ENCODE measurements around the gene CFAP119.
A peak's percentile ranks its signal among the peaks of the same experiment; 100 is the strongest.

CFAP119 gene

DNA sequence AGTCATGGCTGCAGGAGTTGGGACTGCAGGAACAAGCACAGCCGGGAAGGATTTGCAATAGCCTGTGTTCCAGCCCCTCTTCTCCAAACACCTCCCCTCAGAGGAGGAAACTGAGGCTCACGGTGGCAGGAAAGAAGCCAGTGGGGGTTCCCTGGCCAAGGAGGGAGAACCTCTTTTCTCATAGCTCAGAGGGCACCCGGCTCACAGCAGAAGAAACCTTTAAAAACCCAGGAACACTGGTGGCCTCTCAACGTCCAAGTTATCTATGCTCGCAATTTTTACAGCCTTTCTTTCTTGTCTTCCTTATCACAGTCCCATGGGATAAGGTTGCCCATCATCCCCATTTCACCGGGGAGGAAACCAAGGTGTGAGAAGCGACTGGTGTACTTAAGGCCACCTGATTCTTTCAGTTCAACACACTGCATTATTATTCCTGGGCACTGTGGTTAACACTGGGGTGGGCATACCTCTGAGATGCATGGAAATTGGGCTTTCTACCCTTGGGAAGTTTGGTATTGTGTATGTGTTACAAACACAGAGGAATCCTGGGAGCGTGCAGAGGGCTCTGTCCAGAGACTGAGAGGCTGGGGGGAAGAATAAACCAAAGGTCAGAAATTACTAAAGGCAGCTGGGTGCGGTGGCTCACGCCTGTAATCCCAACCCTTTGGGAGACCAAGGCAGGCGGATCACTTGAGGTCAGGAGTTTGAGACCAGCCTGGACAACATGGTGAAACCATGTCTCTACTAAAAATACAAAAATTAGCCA lies 25.9 kb upstream of the CFAP119 start:
- peak; percentile 2; the same call in 1 of the 3 replicates for ATAC-seq
- no peak for TF ChIP-seq ZFP3 (CRISPR knock-in tag; IDR thresholded peaks at IDR 0.05)
- no peak for TF ChIP-seq ISL1 (CRISPR knock-in tag; IDR thresholded peaks at IDR 0.05)
- no peak for TF ChIP-seq ZFP30 (CRISPR knock-in tag; IDR thresholded peaks at IDR 0.05)
- no peak for TF ChIP-seq CSDC2 (CRISPR knock-in tag; IDR thresholded peaks at IDR 0.05)
- TF ChIP-seq ZC3H10 (CRISPR knock-in tag; IDR thresholded peaks at IDR 0.05) = no peak
- TF ChIP-seq, protein P1, sequence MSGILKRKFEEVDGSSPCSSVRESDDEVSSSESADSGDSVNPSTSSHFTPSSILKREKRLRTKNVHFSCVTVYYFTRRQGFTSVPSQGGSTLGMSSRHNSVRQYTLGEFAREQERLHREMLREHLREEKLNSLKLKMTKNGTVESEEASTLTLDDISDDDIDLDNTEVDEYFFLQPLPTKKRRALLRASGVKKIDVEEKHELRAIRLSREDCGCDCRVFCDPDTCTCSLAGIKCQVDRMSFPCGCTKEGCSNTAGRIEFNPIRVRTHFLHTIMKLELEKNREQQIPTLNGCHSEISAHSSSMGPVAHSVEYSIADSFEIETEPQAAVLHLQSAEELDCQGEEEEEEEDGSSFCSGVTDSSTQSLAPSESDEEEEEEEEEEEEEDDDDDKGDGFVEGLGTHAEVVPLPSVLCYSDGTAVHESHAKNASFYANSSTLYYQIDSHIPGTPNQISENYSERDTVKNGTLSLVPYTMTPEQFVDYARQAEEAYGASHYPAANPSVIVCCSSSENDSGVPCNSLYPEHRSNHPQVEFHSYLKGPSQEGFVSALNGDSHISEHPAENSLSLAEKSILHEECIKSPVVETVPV (CRISPR knock-in tag; IDR thresholded peaks at IDR 0.05) = no peak
- TF ChIP-seq, protein P2, sequence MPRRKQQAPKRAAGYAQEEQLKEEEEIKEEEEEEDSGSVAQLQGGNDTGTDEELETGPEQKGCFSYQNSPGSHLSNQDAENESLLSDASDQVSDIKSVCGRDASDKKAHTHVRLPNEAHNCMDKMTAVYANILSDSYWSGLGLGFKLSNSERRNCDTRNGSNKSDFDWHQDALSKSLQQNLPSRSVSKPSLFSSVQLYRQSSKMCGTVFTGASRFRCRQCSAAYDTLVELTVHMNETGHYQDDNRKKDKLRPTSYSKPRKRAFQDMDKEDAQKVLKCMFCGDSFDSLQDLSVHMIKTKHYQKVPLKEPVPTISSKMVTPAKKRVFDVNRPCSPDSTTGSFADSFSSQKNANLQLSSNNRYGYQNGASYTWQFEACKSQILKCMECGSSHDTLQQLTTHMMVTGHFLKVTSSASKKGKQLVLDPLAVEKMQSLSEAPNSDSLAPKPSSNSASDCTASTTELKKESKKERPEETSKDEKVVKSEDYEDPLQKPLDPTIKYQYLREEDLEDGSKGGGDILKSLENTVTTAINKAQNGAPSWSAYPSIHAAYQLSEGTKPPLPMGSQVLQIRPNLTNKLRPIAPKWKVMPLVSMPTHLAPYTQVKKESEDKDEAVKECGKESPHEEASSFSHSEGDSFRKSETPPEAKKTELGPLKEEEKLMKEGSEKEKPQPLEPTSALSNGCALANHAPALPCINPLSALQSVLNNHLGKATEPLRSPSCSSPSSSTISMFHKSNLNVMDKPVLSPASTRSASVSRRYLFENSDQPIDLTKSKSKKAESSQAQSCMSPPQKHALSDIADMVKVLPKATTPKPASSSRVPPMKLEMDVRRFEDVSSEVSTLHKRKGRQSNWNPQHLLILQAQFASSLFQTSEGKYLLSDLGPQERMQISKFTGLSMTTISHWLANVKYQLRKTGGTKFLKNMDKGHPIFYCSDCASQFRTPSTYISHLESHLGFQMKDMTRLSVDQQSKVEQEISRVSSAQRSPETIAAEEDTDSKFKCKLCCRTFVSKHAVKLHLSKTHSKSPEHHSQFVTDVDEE (CRISPR knock-in tag; IDR thresholded peaks at IDR 0.05) = no peak
- TF ChIP-seq ARNTL (CRISPR knock-in tag; IDR thresholded peaks at IDR 0.05; ENCODE audit: borderline replicate concordance, low read depth) = no peak
- TF ChIP-seq GLIS3 (CRISPR knock-in tag; IDR thresholded peaks at IDR 0.05) = no peak
- no peak for TF ChIP-seq BACH2 (CRISPR knock-in tag; IDR thresholded peaks at IDR 0.05; ENCODE audit: borderline replicate concordance)

DNA sequence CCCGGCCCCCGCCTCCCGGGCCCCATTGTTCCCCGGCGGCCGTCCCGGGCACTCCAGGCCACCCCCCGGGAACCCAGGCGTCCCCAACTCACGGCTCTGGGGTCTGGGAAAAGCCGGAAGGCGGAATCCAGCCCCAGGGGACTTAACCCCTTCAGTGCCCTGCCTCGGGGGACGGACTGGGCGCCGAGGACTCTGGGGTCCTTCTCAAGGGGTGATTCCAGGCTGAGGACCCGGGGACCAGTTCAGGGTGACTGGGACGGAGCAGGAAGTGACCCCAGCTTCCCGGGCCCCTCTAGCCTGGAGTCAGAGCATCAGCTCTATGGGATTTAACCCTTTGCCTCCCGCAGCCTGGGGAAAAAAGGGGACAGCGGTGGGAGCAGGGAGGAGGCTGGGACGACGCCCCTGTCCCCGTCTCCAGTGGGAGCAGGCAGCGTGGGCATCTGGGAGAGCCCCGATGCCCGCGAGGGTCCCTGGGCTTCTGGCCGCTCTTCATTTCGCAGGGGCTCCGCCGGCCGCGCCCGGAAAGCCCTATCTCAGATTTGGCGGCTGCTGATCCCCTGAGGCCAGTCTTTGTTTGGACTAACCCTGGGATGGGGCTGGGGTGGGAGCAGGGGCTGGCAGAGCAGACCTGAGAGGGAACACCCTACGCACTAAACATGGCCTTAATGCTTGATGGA lies 25.2 kb upstream of the CFAP119 start, which contains the start of gene ZNF629:
Gene ZNF629 (minus strand): TSS at position 270 of the 677 bp plus-strand sequence. CDS start 2,723 bp downstream, outside the sequence.
- ATAC-seq = peak; percentile 83
- no peak for TF ChIP-seq RARB (CRISPR knock-in tag; IDR thresholded peaks at IDR 0.05)

DNA sequence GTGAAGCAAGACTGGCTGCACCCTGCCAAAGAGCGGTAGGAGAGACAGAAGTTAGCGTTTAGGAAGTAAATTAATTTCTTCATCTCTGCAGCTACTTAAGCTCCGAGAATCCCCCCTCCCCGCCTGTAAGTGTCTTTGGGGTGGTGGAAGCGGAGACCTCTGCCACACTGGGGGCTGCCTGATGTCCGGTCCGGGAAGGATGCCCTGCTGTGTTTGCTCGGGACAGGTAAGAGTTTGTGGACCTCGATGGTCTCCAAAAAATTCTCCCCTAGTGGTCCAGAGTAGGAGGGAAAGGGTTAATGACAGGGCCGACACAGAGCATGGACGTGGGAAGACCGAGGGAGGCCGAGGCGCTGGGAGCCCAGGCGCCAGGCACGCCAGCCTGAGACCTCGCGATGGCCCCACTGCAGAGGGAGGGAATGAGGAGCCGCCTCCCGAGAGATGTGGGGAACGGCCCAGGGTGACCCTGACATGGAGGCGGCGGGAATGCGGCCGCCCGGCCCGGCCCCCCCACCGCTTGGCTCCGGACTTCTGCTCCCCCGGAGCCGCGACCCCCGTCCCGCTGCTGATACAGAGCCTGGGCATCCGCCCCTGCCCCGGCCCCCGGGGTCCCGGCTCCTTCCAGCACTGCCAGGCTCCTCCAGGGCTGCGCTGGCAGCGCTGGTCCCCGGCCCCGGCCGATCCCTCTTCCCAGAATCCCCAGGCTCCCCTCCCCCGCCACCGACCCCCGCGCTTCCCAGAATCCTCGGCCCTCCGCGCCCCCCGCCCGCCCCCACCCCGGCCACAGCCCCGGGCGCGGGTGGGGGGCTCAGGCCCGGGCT lies 24.5 kb upstream of the CFAP119 start:
- TF ChIP-seq, protein P2 (CRISPR knock-in tag; IDR thresholded peaks at IDR 0.05) = no peak
- peak; percentile 90 for ATAC-seq

DNA sequence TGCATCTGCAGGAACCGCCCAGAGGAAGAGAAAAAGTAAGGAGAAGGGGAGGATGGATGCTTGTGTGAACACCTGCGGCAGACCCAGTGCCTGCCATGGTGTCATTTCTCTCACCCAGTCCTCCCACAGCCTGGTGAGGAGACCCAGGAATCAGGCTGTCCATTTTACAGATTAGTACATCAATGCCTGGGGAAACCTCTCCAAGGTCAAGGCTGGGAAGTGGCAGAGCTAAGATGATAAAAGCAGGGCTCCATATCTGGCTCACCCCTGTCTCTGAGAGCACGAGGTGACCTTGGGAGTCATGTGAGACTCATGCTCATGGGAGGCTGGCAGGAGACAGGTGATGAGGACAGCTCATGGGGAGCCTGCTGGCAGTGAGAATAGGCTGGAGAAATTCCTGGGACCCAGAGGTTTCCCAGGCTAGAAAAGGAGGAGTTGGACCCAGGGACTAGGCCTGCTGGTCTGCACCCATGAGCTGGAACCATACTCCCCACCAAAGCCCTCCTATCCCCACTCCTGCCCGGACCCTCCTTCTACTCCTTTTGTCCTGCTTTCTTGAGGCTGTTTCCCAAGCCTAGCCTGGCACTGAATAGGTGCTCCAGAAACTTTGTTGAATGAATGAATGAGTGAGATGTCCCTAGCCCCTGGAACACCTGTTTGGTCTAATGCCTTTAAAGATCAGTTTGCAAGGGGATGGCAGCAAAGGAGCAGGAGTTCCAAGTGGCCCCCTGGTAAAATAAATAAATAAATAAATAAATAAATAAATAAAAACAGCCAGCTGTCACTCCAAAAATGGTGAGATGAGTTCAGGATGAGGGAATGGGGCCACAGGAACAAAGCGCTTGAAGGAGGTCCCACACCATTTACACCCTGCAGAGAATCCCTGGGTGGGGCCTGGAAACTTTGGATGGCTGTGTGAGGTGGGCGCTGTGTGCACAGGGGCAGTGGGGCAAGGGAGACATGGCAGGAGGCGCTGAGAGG lies 23.6 kb upstream of the CFAP119 start:
- ATAC-seq = no peak
- TF ChIP-seq ZNF8 (CRISPR knock-in tag; IDR thresholded peaks at IDR 0.05) = no peak
- no peak for TF ChIP-seq GLIS3 (CRISPR knock-in tag; IDR thresholded peaks at IDR 0.05)
- TF ChIP-seq, protein P3, sequence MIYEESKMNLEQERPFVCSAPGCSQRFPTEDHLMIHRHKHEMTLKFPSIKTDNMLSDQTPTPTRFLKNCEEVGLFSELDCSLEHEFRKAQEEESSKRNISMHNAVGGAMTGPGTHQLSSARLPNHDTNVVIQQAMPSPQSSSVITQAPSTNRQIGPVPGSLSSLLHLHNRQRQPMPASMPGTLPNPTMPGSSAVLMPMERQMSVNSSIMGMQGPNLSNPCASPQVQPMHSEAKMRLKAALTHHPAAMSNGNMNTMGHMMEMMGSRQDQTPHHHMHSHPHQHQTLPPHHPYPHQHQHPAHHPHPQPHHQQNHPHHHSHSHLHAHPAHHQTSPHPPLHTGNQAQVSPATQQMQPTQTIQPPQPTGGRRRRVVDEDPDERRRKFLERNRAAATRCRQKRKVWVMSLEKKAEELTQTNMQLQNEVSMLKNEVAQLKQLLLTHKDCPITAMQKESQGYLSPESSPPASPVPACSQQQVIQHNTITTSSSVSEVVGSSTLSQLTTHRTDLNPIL (CRISPR knock-in tag; IDR thresholded peaks at IDR 0.05; ENCODE audit: low read depth) = no peak
- TF ChIP-seq ARNTL (CRISPR knock-in tag; IDR thresholded peaks at IDR 0.05; ENCODE audit: borderline replicate concordance, low read depth) = no peak
- no peak for TF ChIP-seq ZFP30 (CRISPR knock-in tag; IDR thresholded peaks at IDR 0.05)
- TF ChIP-seq RARB (CRISPR knock-in tag; IDR thresholded peaks at IDR 0.05) = no peak
- no peak for TF ChIP-seq ZNF565 (CRISPR knock-in tag; conservative IDR thresholded peaks at IDR 0.05; ENCODE audit: low read depth)
- TF ChIP-seq, protein P4, sequence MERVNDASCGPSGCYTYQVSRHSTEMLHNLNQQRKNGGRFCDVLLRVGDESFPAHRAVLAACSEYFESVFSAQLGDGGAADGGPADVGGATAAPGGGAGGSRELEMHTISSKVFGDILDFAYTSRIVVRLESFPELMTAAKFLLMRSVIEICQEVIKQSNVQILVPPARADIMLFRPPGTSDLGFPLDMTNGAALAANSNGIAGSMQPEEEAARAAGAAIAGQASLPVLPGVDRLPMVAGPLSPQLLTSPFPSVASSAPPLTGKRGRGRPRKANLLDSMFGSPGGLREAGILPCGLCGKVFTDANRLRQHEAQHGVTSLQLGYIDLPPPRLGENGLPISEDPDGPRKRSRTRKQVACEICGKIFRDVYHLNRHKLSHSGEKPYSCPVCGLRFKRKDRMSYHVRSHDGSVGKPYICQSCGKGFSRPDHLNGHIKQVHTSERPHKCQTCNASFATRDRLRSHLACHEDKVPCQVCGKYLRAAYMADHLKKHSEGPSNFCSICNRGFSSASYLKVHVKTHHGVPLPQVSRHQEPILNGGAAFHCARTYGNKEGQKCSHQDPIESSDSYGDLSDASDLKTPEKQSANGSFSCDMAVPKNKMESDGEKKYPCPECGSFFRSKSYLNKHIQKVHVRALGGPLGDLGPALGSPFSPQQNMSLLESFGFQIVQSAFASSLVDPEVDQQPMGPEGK (CRISPR knock-in tag; IDR thresholded peaks at IDR 0.05; ENCODE audit: borderline replicate concordance) = no peak
- no peak for TF ChIP-seq PPARA (CRISPR knock-in tag; IDR thresholded peaks at IDR 0.05; ENCODE audit: borderline replicate concordance)
- TF ChIP-seq BACH2 (CRISPR knock-in tag; IDR thresholded peaks at IDR 0.05; ENCODE audit: borderline replicate concordance) = no peak
- no peak for TF ChIP-seq ISL1 (CRISPR knock-in tag; IDR thresholded peaks at IDR 0.05)
- TF ChIP-seq ZNF70 (CRISPR knock-in tag; IDR thresholded peaks at IDR 0.05) = no peak
- no peak for TF ChIP-seq ZFP3 (CRISPR knock-in tag; IDR thresholded peaks at IDR 0.05)
- no peak for TF ChIP-seq TCF4 (CRISPR knock-in tag; IDR thresholded peaks at IDR 0.05; ENCODE audit: borderline replicate concordance)
- TF ChIP-seq, protein P1 (CRISPR knock-in tag; IDR thresholded peaks at IDR 0.05) = no peak

All from SK-N-SH treated with all-trans-retinoic acid at 6 μM for 48 hours (cell line).